Measurements from ENCODE around the gene C12orf57. TPM values are rescaled to one million over a fixed set of nuclear protein-coding genes. Genes with fewer than 3 reads are reported as not detected.

C12orf57 gene
- total and polyA plus RNA-seq, 2 experiments from 2014 or later: 204 to 262 TPM

DNA sequence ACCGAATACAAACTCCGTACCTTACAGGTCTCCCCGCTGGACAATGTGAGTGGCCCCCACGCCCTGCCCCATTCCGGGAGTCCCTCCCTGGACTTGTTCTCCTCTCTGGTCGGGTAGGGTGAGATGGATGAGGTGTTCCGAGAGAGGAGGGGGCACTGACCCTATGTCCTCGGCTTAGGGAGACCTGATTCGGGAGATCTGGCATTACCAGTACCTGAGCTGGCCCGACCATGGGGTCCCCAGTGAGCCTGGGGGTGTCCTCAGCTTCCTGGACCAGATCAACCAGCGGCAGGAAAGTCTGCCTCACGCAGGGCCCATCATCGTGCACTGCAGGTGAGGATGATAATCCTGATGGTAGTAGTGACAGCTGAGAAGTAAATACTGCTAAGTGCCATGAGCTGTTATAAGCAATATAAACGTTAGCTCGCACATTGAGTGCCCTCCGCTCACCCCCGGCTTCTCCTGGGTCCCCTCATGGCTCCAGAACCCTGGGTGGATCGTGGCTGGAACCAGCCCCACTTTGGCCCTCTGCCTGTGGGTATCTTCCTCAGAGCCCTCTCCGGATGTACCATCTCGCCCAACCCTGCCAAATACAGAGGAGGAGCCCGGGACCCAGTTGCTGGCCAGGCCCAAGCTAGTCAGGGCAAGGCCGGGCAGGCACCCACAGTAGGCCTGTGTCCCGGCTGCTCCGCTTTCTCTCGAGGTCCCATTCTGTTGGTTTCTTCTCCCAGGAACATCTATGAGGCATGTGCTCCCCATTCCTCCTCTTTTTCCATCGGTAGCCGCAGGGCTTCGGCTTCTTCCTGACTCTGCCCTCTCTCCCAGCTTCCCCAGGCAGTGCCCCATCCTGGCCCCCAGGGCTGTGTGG is 14.2 kb downstream of the C12orf57 start:
- H3K4me1 Mint-ChIP-seq: peaks cover 40% of the 10 kb centered on the region
- peak overlapping the region; percentile 85 for H3K27ac Mint-ChIP-seq
- Histone ChIP-seq H2AFZ (no peak overlapping the region), H4K20me1 (replicated peaks; ENCODE audit: insufficient read depth) (no peaks in the 10 kb centered on the region), H3K36me3 (ENCODE audit: insufficient read depth) (no peaks in the 10 kb centered on the region), H3K27ac (ENCODE audit: low read depth) (no peak overlapping the region), H3K4me2 (no peak overlapping the region), H3K27me3 (ENCODE audit: insufficient read depth) (no peaks in the 10 kb centered on the region), H3F3A (replicated peaks; ENCODE audit: low read depth) (peaks cover 15% of the 10 kb centered on the region), H3K4me3 (no peak overlapping the region), H3K79me2 (replicated peaks; ENCODE audit: insufficient read depth) (peaks cover 3% of the 10 kb centered on the region; the same call in 1 of the 2 replicates), H3K4me1 (ENCODE audit: insufficient read depth) (peaks cover 32% of the 10 kb centered on the region), H3K9me2 (ENCODE audit: insufficient read depth) (no peaks in the 10 kb centered on the region)
- H3K36me3 Mint-ChIP-seq (ENCODE audit: low read depth): no peaks in the 10 kb centered on the region; the same call in 2 of the 3 replicates
- peaks cover 19% of the 10 kb centered on the region for H3K27me3 Mint-ChIP-seq (ENCODE audit: insufficient read depth, low read depth, poor library complexity)
- ATAC-seq (no peak), DNase-seq (ENCODE audit: low spot score) (no peak)
- no peaks in the 10 kb centered on the region for H3K9me3 Mint-ChIP-seq
- no peak for TF ChIP-seq ZNF331 (CRISPR knock-in tag; IDR thresholded peaks at IDR 0.05; ENCODE audit: low read depth)
- TF ChIP-seq ZNF114 (CRISPR knock-in tag; IDR thresholded peaks at IDR 0.05): no peak
- no peak for TF ChIP-seq POLR2AphosphoS5 (IDR thresholded peaks at IDR 0.05; ENCODE audit: low read depth)
- TF ChIP-seq, protein P1, sequence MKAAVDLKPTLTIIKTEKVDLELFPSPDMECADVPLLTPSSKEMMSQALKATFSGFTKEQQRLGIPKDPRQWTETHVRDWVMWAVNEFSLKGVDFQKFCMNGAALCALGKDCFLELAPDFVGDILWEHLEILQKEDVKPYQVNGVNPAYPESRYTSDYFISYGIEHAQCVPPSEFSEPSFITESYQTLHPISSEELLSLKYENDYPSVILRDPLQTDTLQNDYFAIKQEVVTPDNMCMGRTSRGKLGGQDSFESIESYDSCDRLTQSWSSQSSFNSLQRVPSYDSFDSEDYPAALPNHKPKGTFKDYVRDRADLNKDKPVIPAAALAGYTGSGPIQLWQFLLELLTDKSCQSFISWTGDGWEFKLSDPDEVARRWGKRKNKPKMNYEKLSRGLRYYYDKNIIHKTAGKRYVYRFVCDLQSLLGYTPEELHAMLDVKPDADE (IDR thresholded peaks at IDR 0.05): no peak
- TF ChIP-seq JUNB (IDR thresholded peaks at IDR 0.05; ENCODE audit: unreplicated experiment): no peak
- no peak for TF ChIP-seq NANOG (IDR thresholded peaks at IDR 0.05; ENCODE audit: borderline replicate concordance)
- TF ChIP-seq, protein P2, sequence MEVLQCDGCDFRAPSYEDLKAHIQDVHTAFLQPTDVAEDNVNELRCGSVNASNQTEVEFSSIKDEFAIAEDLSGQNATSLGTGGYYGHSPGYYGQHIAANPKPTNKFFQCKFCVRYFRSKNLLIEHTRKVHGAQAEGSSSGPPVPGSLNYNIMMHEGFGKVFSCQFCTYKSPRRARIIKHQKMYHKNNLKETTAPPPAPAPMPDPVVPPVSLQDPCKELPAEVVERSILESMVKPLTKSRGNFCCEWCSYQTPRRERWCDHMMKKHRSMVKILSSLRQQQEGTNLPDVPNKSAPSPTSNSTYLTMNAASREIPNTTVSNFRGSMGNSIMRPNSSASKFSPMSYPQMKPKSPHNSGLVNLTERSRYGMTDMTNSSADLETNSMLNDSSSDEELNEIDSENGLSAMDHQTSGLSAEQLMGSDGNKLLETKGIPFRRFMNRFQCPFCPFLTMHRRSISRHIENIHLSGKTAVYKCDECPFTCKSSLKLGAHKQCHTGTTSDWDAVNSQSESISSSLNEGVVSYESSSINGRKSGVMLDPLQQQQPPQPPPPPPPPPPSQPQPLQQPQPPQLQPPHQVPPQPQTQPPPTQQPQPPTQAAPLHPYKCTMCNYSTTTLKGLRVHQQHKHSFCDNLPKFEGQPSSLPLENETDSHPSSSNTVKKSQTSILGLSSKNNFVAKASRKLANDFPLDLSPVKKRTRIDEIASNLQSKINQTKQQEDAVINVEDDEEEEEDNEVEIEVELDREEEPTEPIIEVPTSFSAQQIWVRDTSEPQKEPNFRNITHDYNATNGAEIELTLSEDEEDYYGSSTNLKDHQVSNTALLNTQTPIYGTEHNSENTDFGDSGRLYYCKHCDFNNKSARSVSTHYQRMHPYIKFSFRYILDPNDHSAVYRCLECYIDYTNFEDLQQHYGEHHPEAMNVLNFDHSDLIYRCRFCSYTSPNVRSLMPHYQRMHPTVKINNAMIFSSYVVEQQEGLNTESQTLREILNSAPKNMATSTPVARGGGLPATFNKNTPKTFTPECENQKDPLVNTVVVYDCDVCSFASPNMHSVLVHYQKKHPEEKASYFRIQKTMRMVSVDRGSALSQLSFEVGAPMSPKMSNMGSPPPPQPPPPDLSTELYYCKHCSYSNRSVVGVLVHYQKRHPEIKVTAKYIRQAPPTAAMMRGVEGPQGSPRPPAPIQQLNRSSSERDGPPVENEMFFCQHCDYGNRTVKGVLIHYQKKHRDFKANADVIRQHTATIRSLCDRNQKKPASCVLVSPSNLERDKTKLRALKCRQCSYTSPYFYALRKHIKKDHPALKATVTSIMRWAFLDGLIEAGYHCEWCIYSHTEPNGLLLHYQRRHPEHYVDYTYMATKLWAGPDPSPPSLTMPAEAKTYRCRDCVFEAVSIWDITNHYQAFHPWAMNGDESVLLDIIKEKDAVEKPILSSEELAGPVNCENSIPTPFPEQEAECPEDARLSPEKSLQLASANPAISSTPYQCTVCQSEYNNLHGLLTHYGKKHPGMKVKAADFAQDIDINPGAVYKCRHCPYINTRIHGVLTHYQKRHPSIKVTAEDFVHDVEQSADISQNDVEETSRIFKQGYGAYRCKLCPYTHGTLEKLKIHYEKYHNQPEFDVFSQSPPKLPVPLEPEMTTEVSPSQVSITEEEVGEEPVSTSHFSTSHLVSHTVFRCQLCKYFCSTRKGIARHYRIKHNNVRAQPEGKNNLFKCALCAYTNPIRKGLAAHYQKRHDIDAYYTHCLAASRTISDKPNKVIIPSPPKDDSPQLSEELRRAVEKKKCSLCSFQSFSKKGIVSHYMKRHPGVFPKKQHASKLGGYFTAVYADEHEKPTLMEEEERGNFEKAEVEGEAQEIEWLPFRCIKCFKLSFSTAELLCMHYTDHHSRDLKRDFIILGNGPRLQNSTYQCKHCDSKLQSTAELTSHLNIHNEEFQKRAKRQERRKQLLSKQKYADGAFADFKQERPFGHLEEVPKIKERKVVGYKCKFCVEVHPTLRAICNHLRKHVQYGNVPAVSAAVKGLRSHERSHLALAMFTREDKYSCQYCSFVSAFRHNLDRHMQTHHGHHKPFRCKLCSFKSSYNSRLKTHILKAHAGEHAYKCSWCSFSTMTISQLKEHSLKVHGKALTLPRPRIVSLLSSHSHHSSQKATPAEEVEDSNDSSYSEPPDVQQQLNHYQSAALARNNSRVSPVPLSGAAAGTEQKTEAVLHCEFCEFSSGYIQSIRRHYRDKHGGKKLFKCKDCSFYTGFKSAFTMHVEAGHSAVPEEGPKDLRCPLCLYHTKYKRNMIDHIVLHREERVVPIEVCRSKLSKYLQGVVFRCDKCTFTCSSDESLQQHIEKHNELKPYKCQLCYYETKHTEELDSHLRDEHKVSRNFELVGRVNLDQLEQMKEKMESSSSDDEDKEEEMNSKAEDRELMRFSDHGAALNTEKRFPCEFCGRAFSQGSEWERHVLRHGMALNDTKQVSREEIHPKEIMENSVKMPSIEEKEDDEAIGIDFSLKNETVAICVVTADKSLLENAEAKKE (CRISPR knock-in tag; IDR thresholded peaks at IDR 0.05): no peak
- TF ChIP-seq EZH2 (IDR thresholded peaks at IDR 0.05; ENCODE audit: low read depth, unreplicated experiment): no peak
- no peak for TF ChIP-seq CREB1 (CRISPR knock-in tag; IDR thresholded peaks at IDR 0.05; ENCODE audit: low read depth)
- no peak for TF ChIP-seq STAT1 (IDR thresholded peaks at IDR 0.05; ENCODE audit: unreplicated experiment)
- TF ChIP-seq, protein P3, sequence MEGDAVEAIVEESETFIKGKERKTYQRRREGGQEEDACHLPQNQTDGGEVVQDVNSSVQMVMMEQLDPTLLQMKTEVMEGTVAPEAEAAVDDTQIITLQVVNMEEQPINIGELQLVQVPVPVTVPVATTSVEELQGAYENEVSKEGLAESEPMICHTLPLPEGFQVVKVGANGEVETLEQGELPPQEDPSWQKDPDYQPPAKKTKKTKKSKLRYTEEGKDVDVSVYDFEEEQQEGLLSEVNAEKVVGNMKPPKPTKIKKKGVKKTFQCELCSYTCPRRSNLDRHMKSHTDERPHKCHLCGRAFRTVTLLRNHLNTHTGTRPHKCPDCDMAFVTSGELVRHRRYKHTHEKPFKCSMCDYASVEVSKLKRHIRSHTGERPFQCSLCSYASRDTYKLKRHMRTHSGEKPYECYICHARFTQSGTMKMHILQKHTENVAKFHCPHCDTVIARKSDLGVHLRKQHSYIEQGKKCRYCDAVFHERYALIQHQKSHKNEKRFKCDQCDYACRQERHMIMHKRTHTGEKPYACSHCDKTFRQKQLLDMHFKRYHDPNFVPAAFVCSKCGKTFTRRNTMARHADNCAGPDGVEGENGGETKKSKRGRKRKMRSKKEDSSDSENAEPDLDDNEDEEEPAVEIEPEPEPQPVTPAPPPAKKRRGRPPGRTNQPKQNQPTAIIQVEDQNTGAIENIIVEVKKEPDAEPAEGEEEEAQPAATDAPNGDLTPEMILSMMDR (conservative IDR thresholded peaks at IDR 0.05; ENCODE audit: low read depth in 2 of 2): no peak
- no peak for TF ChIP-seq EZH2phosphoT487 (IDR thresholded peaks at IDR 0.05; ENCODE audit: unreplicated experiment)
- TF ChIP-seq, protein P4, sequence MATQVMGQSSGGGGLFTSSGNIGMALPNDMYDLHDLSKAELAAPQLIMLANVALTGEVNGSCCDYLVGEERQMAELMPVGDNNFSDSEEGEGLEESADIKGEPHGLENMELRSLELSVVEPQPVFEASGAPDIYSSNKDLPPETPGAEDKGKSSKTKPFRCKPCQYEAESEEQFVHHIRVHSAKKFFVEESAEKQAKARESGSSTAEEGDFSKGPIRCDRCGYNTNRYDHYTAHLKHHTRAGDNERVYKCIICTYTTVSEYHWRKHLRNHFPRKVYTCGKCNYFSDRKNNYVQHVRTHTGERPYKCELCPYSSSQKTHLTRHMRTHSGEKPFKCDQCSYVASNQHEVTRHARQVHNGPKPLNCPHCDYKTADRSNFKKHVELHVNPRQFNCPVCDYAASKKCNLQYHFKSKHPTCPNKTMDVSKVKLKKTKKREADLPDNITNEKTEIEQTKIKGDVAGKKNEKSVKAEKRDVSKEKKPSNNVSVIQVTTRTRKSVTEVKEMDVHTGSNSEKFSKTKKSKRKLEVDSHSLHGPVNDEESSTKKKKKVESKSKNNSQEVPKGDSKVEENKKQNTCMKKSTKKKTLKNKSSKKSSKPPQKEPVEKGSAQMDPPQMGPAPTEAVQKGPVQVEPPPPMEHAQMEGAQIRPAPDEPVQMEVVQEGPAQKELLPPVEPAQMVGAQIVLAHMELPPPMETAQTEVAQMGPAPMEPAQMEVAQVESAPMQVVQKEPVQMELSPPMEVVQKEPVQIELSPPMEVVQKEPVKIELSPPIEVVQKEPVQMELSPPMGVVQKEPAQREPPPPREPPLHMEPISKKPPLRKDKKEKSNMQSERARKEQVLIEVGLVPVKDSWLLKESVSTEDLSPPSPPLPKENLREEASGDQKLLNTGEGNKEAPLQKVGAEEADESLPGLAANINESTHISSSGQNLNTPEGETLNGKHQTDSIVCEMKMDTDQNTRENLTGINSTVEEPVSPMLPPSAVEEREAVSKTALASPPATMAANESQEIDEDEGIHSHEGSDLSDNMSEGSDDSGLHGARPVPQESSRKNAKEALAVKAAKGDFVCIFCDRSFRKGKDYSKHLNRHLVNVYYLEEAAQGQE (IDR thresholded peaks at IDR 0.05; ENCODE audit: unreplicated experiment): no peak
- H3K4me3 Mint-ChIP-seq: no peak overlapping the region
